ENCODE measurements around the gene CNIH3. TPM values are rescaled to one million over a fixed set of nuclear protein-coding genes. Genes with fewer than 3 reads are reported as not detected.

The CNIH3 gene
- total RNA-seq, 1 experiment from 2014 or later = 3.7 TPM

- TF ChIP-seq REST (IDR thresholded peaks at IDR 0.05; ENCODE audit: insufficient read depth in 1 of 2, low read depth in 2 of 2, low read length in 1 of 2) = no peak
- no peak for TF ChIP-seq POLR2AphosphoS5 (IDR thresholded peaks at IDR 0.05; ENCODE audit: low read depth, low read length)
- no peak for TF ChIP-seq TCF7L2 (IDR thresholded peaks at IDR 0.05; ENCODE audit: low read depth, low read length)
- no peak for TF ChIP-seq CTCF (IDR thresholded peaks at IDR 0.05)
- no peak for TF ChIP-seq SIN3A (IDR thresholded peaks at IDR 0.05; ENCODE audit: borderline replicate concordance, insufficient read depth, low read depth, low read length)
- POLR2A ChIA-PET = no interaction called here
- Histone ChIP-seq H3K27ac (ENCODE audit: low read length) (no peak overlapping the region), H3K9me3 (ENCODE audit: control insufficient read depth, insufficient read depth, low read depth, low read length) (no peaks in the 10 kb centered on the region), H3K4me1 (ENCODE audit: control insufficient read depth, insufficient read depth, low read length) (no peaks in the 10 kb centered on the region), H3K27me3 (ENCODE audit: control insufficient read depth, insufficient read depth, low read length) (no peaks in the 10 kb centered on the region), H3K4me3 (ENCODE audit: low read depth in 2 of 2, low read length in 2 of 2) (no peak overlapping the region), H3K36me3 (ENCODE audit: control insufficient read depth, insufficient read depth, low read length) (no peaks in the 10 kb centered on the region)
- no TSS peak for BruUV-seq (replicated peaks)
- in situ Hi-C loops (cut with HindIII; ENCODE audit: low pct_unique_long_range_greater_than_20kb, low sequenced_read_pairs) = no loop called here
- DNase-seq (ENCODE audit: low read depth, low spot score) (no peak), ATAC-seq (no peak)
- CTCF ChIA-PET = no interaction called here
- intact Hi-C loops (cut with micrococcal nuclease; ENCODE audit: unreplicated experiment) = no loop called here
Observed at GRCh38 chr1:224607188-224608148, 8.6 kb upstream of the CNIH3 start.

- intact Hi-C loops (cut with micrococcal nuclease; ENCODE audit: unreplicated experiment) (no loop called here), in situ Hi-C loops (cut with HindIII; ENCODE audit: low pct_unique_long_range_greater_than_20kb, low sequenced_read_pairs) (no loop called here)
- ATAC-seq (no peak), DNase-seq (ENCODE audit: low read depth, low spot score) (no peak)
- TF ChIP-seq TCF7L2 (IDR thresholded peaks at IDR 0.05; ENCODE audit: low read depth, low read length) = no peak
- TF ChIP-seq POLR2AphosphoS5 (IDR thresholded peaks at IDR 0.05; ENCODE audit: low read depth, low read length) = no peak
- no peak for TF ChIP-seq SIN3A (IDR thresholded peaks at IDR 0.05; ENCODE audit: borderline replicate concordance, insufficient read depth, low read depth, low read length)
- TF ChIP-seq CTCF (IDR thresholded peaks at IDR 0.05) = no peak
- no peak for TF ChIP-seq REST (IDR thresholded peaks at IDR 0.05; ENCODE audit: insufficient read depth in 1 of 2, low read depth in 2 of 2, low read length in 1 of 2)
- Histone ChIP-seq H3K9me3 (ENCODE audit: control insufficient read depth, insufficient read depth, low read depth, low read length) (no peaks in the 10 kb centered on the region), H3K36me3 (ENCODE audit: control insufficient read depth, insufficient read depth, low read length) (no peaks in the 10 kb centered on the region), H3K4me3 (ENCODE audit: low read depth in 2 of 2, low read length in 2 of 2) (no peak overlapping the region), H3K27ac (ENCODE audit: low read length) (no peak overlapping the region), H3K27me3 (ENCODE audit: control insufficient read depth, insufficient read depth, low read length) (no peaks in the 10 kb centered on the region), H3K4me1 (ENCODE audit: control insufficient read depth, insufficient read depth, low read length) (no peaks in the 10 kb centered on the region)
- no TSS peak for BruUV-seq (replicated peaks)
- ChIA-PET CTCF (no interaction called here), POLR2A (no interaction called here)
Observed at GRCh38 chr1:224609333-224609732, 6.8 kb upstream of the CNIH3 start.
